Measurements from ENCODE around the gene ATP6V1B1.

Gene ATP6V1B1

DNA sequence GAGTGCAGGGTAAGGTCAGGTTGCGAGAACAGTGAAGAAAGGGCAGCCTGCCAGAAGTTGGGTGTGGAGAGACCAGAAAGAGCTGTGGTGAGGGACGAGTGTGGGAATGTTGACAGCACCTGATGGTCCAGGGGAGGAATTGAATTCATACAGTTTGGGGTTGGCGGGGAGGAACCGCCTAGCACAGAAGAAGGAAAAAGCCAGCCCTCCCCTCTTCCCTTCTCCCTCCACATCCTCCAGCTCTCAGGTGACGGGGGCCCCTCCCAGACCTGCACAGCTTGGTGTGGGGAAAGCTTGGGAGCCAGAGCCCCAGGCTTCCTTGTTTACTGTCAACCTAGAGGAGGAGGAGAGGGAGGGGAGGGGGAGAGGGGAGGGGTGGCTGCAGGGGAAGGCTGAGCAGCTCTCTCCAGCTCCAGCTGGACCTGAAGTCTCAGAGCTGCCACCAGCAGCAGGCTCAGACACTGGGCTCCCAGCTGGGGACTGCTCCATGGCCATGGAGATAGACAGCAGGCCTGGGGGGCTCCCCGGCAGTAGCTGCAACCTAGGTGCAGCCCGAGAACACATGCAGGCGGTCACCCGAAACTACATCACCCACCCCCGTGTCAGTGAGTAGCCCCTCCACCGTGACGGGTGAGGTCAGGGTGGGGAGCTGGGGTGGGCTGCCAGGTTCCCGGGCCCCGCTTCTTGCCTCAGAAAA, at the start of gene ATP6V1B1:
ATP6V1B1 (plus strand) TSS at position 433 of the 697 bp plus-strand sequence; CDS start at position 488, 55 bp downstream.
- H3K4me1 Mint-ChIP-seq (ENCODE audit: low read depth) = no peaks in the 10 kb centered on the region
- no peak within 1 kb of the TSS for H3K27ac Mint-ChIP-seq
- H3K4me3 Mint-ChIP-seq = no peak within 1 kb of the TSS
- no peaks in the 10 kb centered on the region for H3K9me3 Mint-ChIP-seq (ENCODE audit: low read depth)
- peaks cover 8% of the 10 kb centered on the region for H3K27me3 Mint-ChIP-seq
- H3K36me3 Mint-ChIP-seq = no peaks in the 10 kb centered on the region

DNA sequence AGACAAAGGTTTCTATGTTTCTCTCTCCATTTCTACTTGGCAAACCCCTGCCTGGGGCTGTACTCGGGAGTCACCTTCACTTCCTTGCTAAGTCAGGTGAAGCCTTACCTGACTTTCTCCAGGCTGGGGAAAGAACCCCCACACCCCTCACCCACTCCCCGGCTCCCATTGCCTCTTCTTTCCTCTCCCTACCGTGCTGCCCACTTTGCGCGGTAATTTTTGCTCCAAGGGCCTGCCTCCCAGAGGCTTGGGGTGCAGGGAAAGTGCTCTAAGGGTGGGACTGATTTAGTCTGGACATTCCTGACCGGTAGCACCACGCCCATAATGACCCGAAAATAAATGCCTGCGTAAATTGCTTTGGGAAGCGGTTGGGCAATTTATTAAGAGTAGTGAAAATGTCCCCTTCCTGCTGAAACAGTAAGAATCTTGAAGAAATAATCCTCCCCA, 49.1 kb upstream of the ATP6V1B1 start:
- no peaks in the 10 kb centered on the region for H3K36me3 Mint-ChIP-seq
- H3K4me3 Mint-ChIP-seq = peak overlapping the region; percentile 77
- H3K27me3 Mint-ChIP-seq = peaks cover 62% of the 10 kb centered on the region
- peaks cover 25% of the 10 kb centered on the region for H3K4me1 Mint-ChIP-seq (ENCODE audit: low read depth)
- no peak overlapping the region for H3K27ac Mint-ChIP-seq
- no peaks in the 10 kb centered on the region for H3K9me3 Mint-ChIP-seq (ENCODE audit: low read depth)

DNA sequence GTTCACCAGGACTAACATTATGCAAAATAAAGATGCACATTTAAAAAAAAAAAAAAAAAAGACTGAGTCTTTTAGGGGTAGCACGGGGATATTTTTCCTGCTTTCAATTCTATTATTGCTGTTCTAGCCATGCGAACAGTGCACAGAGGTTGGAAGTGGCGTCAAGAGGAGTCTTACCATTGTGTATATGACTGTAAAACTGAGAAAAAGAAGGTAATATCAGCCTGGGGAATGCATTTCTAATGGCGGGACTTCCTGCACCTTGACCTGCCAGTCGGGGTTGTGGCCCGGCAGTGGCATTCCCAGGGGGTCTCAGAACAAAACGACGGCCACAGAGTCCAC, 48.5 kb upstream of the ATP6V1B1 start:
- peak overlapping the region; percentile 22 for H3K27ac Mint-ChIP-seq
- H3K9me3 Mint-ChIP-seq (ENCODE audit: low read depth) = no peaks in the 10 kb centered on the region
- H3K36me3 Mint-ChIP-seq = no peaks in the 10 kb centered on the region
- H3K27me3 Mint-ChIP-seq = peaks cover 62% of the 10 kb centered on the region
- peaks cover 25% of the 10 kb centered on the region for H3K4me1 Mint-ChIP-seq (ENCODE audit: low read depth)
- peak overlapping the region; percentile 77 for H3K4me3 Mint-ChIP-seq

DNA sequence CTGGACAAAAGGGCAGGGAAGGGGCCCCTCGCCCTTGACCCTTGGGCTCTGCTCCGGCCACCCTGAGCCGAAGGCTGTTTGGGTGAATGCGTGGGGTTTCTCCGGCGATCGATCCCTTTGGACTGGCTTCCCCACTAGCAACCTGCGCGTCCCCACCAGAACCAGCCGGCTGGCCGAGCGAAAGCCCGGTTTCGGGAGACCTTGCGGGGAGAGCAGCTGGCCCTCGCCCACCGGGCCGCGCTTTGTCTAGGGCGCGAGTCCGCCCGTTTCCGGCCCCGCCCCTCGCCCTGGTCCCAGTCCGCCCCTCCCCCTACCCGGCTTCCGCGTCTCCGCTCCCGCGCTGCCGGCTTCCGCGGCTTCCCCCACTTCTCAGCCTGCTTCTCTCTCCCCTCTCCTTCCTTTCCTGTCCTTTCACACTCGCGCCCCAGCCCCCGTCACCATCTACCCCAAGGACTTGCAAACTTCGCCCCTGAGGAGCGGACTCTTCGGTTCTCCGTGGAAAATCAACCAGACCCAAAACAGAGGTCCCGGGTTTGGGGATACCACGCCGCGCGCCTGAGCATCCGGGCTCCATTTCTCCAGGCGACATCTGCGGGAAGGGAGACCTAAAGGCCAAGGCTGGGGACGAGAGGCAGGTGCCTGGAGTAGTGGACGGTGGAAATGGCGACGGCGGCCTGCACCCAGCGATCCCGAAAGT, 48.0 kb upstream of the ATP6V1B1 start:
- peaks cover 25% of the 10 kb centered on the region for H3K4me1 Mint-ChIP-seq (ENCODE audit: low read depth)
- H3K36me3 Mint-ChIP-seq = no peaks in the 10 kb centered on the region
- H3K4me3 Mint-ChIP-seq = peak overlapping the region; percentile 77
- H3K27me3 Mint-ChIP-seq = peaks cover 59% of the 10 kb centered on the region
- H3K9me3 Mint-ChIP-seq (ENCODE audit: low read depth) = no peaks in the 10 kb centered on the region
- H3K27ac Mint-ChIP-seq = no peak overlapping the region

DNA sequence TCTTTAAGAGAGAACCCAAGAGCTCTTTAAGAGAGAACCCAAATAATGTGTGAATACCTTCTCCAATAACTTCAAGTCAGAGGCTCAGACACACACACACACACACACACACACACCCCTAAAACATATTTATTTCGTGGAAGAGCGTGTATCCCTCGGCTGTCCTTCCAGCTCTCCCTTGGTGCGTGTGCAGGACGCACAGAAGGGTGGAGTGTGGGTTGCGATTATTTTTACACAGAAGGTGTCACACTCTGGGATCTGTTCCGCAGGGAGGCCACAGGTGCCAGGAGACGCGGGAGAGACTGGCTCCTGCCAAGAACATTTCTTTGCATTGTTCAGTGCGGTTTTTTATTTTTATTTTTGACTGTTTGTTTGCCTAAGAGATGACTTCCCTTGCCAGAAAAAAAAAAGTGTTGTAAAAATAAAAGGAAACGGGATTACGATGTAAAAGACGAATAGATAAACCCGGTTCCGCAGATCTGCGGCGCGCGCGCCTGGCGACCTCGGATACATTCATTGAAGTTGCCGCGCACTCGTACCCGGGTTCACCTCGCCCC, 47.3 kb upstream of the ATP6V1B1 start:
- H3K36me3 Mint-ChIP-seq = no peaks in the 10 kb centered on the region
- peak overlapping the region; percentile 77 for H3K4me3 Mint-ChIP-seq
- H3K9me3 Mint-ChIP-seq (ENCODE audit: low read depth) = no peaks in the 10 kb centered on the region
- H3K27ac Mint-ChIP-seq = no peak overlapping the region
- peaks cover 55% of the 10 kb centered on the region for H3K27me3 Mint-ChIP-seq
- H3K4me1 Mint-ChIP-seq (ENCODE audit: low read depth) = peaks cover 25% of the 10 kb centered on the region

DNA sequence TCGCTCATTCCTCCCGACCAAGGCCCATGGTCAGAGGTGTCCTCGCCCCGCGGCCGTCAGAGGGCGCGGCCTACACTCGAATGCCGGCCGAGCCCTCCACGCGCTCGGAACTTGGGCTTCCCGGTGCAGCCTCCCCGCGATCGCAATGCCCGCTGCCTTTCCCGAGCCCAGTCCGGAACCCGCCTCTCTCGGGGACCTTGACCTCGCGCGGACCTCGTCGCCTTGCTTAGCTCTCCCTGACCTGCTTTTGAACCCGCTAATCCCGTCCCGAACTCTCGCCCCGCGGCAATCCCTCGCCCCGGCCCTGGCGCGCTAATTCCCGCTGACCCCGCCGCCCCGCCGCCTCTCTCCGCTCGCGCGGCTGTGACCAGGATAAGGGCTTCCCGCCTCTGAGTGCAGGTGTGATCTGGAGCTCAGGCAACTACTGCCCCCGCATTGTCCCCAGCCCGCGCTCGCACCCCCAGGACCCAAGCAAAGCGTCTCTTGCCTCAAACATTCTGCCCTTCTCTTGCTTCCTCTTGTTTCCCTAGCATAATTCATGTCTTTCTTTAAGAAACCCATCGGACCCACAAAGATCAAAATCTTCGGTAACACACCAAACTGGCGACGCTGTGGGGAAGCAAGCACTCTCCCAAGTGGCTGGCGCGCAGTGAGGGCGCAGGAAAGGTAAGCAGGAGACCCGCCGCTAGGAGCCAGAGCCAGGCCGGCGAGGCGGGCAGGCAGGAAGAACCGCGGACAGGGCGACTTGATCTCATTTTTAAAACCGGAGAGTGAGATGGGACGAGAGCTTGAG, 46.6 kb upstream of the ATP6V1B1 start:
- Mint-ChIP-seq H3K4me3 (peak overlapping the region; percentile 77), H3K27ac (no peak overlapping the region), H3K36me3 (no peaks in the 10 kb centered on the region), H3K9me3 (ENCODE audit: low read depth) (no peaks in the 10 kb centered on the region), H3K4me1 (ENCODE audit: low read depth) (peaks cover 25% of the 10 kb centered on the region), H3K27me3 (peaks cover 54% of the 10 kb centered on the region)

DNA sequence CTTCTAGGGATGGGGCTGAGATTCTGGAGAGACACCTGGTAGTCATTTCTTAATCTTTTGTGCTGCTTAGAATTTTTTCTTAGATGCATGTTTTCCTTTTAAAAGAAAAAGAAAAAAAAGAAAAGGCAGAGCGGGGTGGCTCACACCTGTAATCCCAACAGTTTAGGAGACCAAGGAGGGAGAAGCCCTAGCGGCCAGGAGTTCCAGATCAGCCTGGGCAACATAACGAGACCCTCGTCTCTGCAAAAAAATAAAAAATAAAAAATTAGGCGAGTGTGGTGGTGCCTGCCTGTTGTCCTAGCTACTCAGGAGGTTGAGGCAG, 46.0 kb upstream of the ATP6V1B1 start:
- H3K4me1 Mint-ChIP-seq (ENCODE audit: low read depth) = peaks cover 25% of the 10 kb centered on the region
- no peaks in the 10 kb centered on the region for H3K9me3 Mint-ChIP-seq (ENCODE audit: low read depth)
- H3K36me3 Mint-ChIP-seq = no peaks in the 10 kb centered on the region
- H3K4me3 Mint-ChIP-seq = peak overlapping the region; percentile 77
- H3K27ac Mint-ChIP-seq = no peak overlapping the region
- H3K27me3 Mint-ChIP-seq = peaks cover 52% of the 10 kb centered on the region

DNA sequence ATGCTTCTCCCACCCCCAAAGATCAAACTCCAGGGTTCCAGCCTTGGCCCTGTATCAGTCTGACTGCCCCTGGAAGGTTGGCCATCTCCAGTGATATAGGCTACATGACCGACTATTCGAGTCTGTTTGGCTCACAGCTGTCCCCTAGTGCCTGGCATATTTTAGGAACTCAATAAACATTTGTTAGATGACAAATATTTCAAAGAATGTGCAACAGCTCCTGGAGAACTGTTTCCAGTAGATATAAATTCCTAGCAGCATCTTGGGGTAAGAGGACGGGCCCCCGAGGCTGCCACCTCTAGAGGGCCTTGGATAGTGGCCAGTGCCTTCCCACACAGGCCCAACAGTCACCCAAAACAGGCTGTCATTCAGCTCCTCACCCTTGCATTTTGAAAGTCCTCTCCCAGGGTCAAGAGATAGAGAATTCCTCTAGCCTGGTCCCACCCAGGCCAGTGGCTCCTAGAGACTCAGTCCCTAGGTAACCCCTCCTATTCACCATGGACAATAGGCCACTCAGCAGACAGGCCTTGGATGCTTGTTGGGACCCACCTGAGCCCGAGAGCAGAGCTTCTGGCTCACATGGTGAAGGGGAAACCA, 45.1 kb upstream of the ATP6V1B1 start:
- Mint-ChIP-seq H3K36me3 (no peaks in the 10 kb centered on the region), H3K4me1 (ENCODE audit: low read depth) (peaks cover 25% of the 10 kb centered on the region), H3K4me3 (no peak overlapping the region), H3K27me3 (peaks cover 54% of the 10 kb centered on the region), H3K27ac (no peak overlapping the region), H3K9me3 (ENCODE audit: low read depth) (no peaks in the 10 kb centered on the region)

DNA sequence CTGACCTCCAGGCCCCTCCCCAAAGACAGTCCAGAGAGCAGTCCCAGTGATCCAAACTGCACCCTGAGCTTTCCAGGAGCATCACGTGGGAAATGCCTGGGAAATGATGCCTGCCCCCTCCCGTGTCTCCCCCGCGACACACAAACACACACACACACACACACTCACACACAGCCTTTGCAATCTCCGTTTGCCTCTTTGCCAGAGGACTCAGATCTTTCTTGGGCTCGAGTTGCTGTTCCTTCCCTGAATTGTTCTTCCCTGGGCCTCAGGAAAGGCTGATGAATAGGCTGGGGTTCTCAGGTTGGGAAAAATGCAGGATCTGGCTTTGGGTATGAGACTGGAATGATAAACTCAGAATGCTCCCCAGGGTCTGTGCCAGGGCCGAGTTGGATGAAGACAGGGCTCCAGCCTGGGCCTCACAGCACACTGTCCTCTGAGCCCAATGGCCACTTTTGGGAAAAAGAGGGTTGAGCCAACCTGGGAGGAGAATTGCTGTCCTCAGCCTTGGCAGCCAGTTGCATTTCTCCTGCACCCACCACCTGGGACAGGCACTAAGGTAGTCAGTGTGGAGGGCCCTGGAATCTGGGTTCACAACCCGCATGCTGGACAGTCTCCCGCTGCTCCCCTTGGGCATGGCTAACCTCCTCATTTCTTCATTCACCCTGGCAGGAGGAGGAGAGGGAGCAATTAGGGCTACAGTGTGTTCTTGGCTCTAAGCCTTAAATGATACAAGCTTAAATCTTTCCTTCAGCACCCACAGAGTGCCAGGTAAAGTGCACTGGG, 43.9 kb upstream of the ATP6V1B1 start:
- H3K36me3 Mint-ChIP-seq = no peaks in the 10 kb centered on the region
- H3K27ac Mint-ChIP-seq = no peak overlapping the region
- peaks cover 48% of the 10 kb centered on the region for H3K27me3 Mint-ChIP-seq
- H3K4me3 Mint-ChIP-seq = no peak overlapping the region
- H3K4me1 Mint-ChIP-seq (ENCODE audit: low read depth) = peaks cover 22% of the 10 kb centered on the region
- no peaks in the 10 kb centered on the region for H3K9me3 Mint-ChIP-seq (ENCODE audit: low read depth)

DNA sequence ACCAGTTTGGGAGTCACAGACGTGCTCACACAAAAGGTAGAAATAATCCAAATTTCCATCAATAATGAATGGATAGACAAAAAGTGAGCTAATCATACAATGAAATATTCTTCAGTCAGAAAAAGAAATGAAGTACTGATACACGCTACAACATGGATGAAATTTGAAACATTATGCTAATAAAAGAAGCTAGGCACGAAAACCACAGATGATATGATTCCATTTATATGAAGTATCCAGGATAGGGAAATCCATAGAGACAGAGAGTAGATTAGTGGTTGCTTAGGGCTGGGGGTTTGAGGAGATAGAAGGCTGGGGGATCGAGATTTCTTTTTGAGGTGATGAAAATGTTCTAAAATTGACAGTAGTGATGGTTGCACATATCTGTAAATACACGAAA, 43.0 kb upstream of the ATP6V1B1 start:
- Mint-ChIP-seq H3K9me3 (ENCODE audit: low read depth) (no peaks in the 10 kb centered on the region), H3K36me3 (no peaks in the 10 kb centered on the region), H3K27me3 (peaks cover 50% of the 10 kb centered on the region), H3K4me1 (ENCODE audit: low read depth) (peaks cover 23% of the 10 kb centered on the region), H3K27ac (no peak overlapping the region), H3K4me3 (no peak overlapping the region)

DNA sequence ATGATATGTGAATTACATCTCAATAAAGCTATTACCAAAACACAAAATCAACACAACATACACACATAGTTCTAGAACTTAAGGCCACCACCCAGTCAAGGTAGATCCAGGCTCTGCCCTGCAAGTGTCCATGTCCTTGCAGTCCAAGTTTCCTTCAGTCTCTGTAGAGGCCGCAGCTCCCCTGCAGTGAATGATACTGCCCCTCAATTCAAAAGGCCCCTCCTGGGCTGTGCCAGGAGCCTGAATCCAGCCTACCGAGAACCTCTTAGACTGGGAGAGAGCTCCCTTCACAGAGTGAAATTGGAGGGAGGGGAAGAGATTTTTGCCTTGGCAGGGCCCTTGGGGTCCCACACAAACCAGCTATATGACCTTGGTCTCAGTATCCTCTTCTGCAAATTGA, 42.5 kb upstream of the ATP6V1B1 start:
- H3K27me3 Mint-ChIP-seq = peaks cover 52% of the 10 kb centered on the region
- no peak overlapping the region for H3K27ac Mint-ChIP-seq
- H3K9me3 Mint-ChIP-seq (ENCODE audit: low read depth) = no peaks in the 10 kb centered on the region
- peaks cover 19% of the 10 kb centered on the region for H3K4me1 Mint-ChIP-seq (ENCODE audit: low read depth)
- H3K36me3 Mint-ChIP-seq = no peaks in the 10 kb centered on the region
- H3K4me3 Mint-ChIP-seq = no peak overlapping the region

DNA sequence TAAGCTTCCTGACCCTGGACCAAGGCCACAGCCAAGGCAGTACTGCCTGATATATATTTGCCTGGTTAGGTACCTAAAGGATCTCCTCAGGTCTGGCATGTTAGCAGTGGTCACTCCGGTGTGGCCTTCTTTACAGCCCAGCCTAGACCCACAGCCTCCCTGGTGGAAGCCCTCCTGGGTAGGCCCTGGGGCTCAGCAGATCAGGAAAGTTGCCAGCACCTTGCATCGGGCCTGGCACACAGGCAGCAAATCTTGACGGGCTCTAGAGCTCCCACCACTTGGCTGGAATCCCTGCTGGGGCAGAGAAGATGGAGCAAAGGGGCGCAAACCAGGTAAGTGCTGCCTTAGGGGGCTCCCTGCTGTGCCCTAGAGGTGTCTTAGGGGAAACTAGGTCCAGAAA, 40.9 kb upstream of the ATP6V1B1 start:
- Mint-ChIP-seq H3K27me3 (peaks cover 55% of the 10 kb centered on the region), H3K36me3 (no peaks in the 10 kb centered on the region), H3K4me1 (ENCODE audit: low read depth) (peaks cover 20% of the 10 kb centered on the region), H3K9me3 (ENCODE audit: low read depth) (no peaks in the 10 kb centered on the region), H3K27ac (no peak overlapping the region), H3K4me3 (no peak overlapping the region)

DNA sequence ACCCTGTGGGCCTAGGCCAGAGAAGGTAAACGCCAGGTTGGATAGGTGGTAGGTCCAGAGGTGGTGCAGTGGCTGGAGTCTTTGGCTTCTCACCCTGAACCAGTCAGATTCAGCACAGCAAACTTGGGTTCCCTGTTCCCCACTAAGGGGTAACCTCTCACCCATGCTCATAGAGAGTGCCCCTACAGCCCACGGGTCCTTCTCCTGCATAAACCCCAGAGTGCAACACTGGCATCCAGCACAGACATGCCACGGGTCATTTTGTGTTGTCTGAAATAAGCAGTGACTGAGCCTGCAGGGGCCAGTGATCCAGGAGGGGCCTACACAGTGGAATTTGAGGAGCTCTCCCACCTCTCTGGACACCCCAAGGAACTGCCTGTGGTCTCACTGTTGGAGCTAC, 40.5 kb upstream of the ATP6V1B1 start:
- Mint-ChIP-seq H3K4me3 (no peak overlapping the region), H3K27me3 (peaks cover 56% of the 10 kb centered on the region), H3K9me3 (ENCODE audit: low read depth) (no peaks in the 10 kb centered on the region), H3K36me3 (no peaks in the 10 kb centered on the region), H3K27ac (no peak overlapping the region), H3K4me1 (ENCODE audit: low read depth) (peaks cover 23% of the 10 kb centered on the region)
